Measurements from ENCODE around the gene BDH1. TPM values are rescaled to one million over a fixed set of nuclear protein-coding genes. Genes with fewer than 3 reads are reported as not detected.

Gene BDH1
- total and polyA plus RNA-seq, 2 of the 13 experiments (the other 11 are each of a cell fraction or from before 2014, with no cell fraction given) = 21.2 to 71.9 TPM

DNA sequence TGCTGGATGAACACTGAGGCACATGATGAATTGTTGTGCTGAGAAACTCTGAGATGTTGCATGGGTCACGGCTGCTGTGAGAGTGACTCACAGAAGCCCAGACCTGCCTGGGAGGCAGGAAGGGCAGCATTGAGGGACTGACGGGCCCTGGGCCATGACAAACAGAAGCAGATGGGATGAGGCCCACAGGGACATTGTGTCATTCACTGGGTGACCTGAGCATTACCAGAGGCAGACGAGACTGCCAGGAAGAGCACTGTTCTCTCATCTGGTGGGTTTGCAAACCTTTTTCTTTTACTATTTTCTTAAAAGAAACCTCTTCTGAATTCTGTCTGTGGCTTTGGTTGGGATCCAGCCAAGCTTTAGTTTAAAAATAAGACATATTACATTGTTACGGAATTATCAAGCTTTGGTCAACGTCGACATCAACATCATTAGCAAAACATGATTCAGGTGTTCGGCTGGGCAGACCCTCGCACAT is 67.8 kb downstream of the BDH1 start:
- H2AFZ ChIP-seq (ENCODE audit: low read length) = no peak overlapping the region
- intact Hi-C loops (cut with micrococcal nuclease; ENCODE audit: unreplicated experiment) = no loop called here
- peak; percentile 78 for ATAC-seq
- no peak overlapping the region; the same call in 1 of the 2 replicates for H3K4me2 ChIP-seq (ENCODE audit: low read depth, low read length)
- no peaks in the 10 kb centered on the region for H3K9me3 ChIP-seq (ENCODE audit: low read length)
- H3K9ac ChIP-seq (ENCODE audit: insufficient read depth, low read depth, low read length) = no peak overlapping the region
- no TSS peak for BruUV-seq (replicated peaks)
- in situ Hi-C loops (cut with HindIII; ENCODE audit: extremely low pct_ligation_motif_present, low pct_unique_long_range_greater_than_20kb) = no loop called here
- DNase-seq (ENCODE audit: low spot score) = peak; percentile 72
- FAIRE-seq = peak; percentile 32
- no peaks in the 10 kb centered on the region for H4K20me1 ChIP-seq (ENCODE audit: insufficient read depth, low read length)
- H3K4me3 ChIP-seq (replicated peaks in 1 of 3; ENCODE audit: insufficient read depth in 1 of 3, low read depth in 2 of 3, low read length in 3 of 3) = no peak overlapping the region
- no peaks in the 10 kb centered on the region for H3K79me2 ChIP-seq (ENCODE audit: insufficient read depth, low read length)
- no peaks in the 10 kb centered on the region for H3K27me3 ChIP-seq (ENCODE audit: control insufficient read depth in 1 of 2, insufficient read depth in 2 of 2, low read length in 2 of 2)
- ChIA-PET POLR2A (interaction anchor here (1.2 to 1.5 kb wide), 3 partner anchors 19 to 291 kb away, joined by 3 read pairs; no protein-coding TSS in a partner anchor), CTCF (ENCODE audit: low intra/inter-chr PET ratio, low total read pairs) (no interaction called here)
- H3K36me3 ChIP-seq (replicated peaks in 1 of 2; ENCODE audit: control insufficient read depth in 1 of 2, insufficient read depth in 2 of 2, low read length in 2 of 2) = no peaks in the 10 kb centered on the region
- peaks cover 66% of the 10 kb centered on the region for H3K4me1 ChIP-seq (ENCODE audit: insufficient read depth, low read length)
- WGBS (ENCODE audit: low lambda C conversion rate) = 47% methylated on average over 8 of the region's 8 CpGs
- H3K27ac ChIP-seq (ENCODE audit: extremely low read length, insufficient read depth, low read length) = no peak overlapping the region
- TF ChIP-seq ZNF160 (CRISPR knock-in tag; IDR thresholded peaks at IDR 0.05) = no peak
- no peak for TF ChIP-seq ZNF772 (CRISPR knock-in tag; IDR thresholded peaks at IDR 0.05)
- TF ChIP-seq SMARCE1 (IDR thresholded peaks at IDR 0.05; ENCODE audit: borderline replicate concordance) = no peak
- TF ChIP-seq THAP11 (CRISPR knock-in tag; IDR thresholded peaks at IDR 0.05) = 0 out of 2 replicates have a peak, but pooled peaks have one; percentile 16
- TF ChIP-seq ZNF501 (CRISPR knock-in tag; IDR thresholded peaks at IDR 0.05) = no peak
- TF ChIP-seq, protein P1, sequence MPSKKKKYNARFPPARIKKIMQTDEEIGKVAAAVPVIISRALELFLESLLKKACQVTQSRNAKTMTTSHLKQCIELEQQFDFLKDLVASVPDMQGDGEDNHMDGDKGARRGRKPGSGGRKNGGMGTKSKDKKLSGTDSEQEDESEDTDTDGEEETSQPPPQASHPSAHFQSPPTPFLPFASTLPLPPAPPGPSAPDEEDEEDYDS (CRISPR knock-in tag; IDR thresholded peaks at IDR 0.05) = peak; percentile 37; the same call in 1 of the 2 replicates
- peak; percentile 82 for TF ChIP-seq FOSL2 (CRISPR knock-in tag; IDR thresholded peaks at IDR 0.05)
- no peak for TF ChIP-seq ZNF703 (CRISPR knock-in tag; IDR thresholded peaks at IDR 0.05; ENCODE audit: borderline replicate concordance)
- TF ChIP-seq, protein P2, sequence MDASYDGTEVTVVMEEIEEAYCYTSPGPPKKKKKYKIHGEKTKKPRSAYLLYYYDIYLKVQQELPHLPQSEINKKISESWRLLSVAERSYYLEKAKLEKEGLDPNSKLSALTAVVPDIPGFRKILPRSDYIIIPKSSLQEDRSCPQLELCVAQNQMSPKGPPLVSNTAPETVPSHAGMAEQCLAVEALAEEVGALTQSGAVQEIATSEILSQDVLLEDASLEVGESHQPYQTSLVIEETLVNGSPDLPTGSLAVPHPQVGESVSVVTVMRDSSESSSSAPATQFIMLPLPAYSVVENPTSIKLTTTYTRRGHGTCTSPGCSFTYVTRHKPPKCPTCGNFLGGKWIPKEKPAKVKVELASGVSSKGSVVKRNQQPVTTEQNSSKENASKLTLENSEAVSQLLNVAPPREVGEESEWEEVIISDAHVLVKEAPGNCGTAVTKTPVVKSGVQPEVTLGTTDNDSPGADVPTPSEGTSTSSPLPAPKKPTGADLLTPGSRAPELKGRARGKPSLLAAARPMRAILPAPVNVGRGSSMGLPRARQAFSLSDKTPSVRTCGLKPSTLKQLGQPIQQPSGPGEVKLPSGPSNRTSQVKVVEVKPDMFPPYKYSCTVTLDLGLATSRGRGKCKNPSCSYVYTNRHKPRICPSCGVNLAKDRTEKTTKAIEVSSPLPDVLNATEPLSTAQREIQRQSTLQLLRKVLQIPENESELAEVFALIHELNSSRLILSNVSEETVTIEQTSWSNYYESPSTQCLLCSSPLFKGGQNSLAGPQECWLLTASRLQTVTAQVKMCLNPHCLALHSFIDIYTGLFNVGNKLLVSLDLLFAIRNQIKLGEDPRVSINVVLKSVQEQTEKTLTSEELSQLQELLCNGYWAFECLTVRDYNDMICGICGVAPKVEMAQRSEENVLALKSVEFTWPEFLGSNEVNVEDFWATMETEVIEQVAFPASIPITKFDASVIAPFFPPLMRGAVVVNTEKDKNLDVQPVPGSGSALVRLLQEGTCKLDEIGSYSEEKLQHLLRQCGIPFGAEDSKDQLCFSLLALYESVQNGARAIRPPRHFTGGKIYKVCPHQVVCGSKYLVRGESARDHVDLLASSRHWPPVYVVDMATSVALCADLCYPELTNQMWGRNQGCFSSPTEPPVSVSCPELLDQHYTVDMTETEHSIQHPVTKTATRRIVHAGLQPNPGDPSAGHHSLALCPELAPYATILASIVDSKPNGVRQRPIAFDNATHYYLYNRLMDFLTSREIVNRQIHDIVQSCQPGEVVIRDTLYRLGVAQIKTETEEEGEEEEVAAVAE (CRISPR knock-in tag; IDR thresholded peaks at IDR 0.05; ENCODE audit: borderline replicate concordance) = no peak
- TF ChIP-seq, protein P3, sequence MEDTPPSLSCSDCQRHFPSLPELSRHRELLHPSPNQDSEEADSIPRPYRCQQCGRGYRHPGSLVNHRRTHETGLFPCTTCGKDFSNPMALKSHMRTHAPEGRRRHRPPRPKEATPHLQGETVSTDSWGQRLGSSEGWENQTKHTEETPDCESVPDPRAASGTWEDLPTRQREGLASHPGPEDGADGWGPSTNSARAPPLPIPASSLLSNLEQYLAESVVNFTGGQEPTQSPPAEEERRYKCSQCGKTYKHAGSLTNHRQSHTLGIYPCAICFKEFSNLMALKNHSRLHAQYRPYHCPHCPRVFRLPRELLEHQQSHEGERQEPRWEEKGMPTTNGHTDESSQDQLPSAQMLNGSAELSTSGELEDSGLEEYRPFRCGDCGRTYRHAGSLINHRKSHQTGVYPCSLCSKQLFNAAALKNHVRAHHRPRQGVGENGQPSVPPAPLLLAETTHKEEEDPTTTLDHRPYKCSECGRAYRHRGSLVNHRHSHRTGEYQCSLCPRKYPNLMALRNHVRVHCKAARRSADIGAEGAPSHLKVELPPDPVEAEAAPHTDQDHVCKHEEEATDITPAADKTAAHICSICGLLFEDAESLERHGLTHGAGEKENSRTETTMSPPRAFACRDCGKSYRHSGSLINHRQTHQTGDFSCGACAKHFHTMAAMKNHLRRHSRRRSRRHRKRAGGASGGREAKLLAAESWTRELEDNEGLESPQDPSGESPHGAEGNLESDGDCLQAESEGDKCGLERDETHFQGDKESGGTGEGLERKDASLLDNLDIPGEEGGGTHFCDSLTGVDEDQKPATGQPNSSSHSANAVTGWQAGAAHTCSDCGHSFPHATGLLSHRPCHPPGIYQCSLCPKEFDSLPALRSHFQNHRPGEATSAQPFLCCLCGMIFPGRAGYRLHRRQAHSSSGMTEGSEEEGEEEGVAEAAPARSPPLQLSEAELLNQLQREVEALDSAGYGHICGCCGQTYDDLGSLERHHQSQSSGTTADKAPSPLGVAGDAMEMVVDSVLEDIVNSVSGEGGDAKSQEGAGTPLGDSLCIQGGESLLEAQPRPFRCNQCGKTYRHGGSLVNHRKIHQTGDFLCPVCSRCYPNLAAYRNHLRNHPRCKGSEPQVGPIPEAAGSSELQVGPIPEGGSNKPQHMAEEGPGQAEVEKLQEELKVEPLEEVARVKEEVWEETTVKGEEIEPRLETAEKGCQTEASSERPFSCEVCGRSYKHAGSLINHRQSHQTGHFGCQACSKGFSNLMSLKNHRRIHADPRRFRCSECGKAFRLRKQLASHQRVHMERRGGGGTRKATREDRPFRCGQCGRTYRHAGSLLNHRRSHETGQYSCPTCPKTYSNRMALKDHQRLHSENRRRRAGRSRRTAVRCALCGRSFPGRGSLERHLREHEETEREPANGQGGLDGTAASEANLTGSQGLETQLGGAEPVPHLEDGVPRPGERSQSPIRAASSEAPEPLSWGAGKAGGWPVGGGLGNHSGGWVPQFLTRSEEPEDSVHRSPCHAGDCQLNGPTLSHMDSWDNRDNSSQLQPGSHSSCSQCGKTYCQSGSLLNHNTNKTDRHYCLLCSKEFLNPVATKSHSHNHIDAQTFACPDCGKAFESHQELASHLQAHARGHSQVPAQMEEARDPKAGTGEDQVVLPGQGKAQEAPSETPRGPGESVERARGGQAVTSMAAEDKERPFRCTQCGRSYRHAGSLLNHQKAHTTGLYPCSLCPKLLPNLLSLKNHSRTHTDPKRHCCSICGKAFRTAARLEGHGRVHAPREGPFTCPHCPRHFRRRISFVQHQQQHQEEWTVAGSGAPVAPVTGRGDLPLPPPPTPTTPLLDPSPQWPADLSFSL (CRISPR knock-in tag; IDR thresholded peaks at IDR 0.05) = no peak
- TF ChIP-seq IKZF1 (IDR thresholded peaks at IDR 0.05) = no peak
- no peak for TF ChIP-seq PHB2 (IDR thresholded peaks at IDR 0.05; ENCODE audit: partially characterized antibody)
